ENCODE results near the gene NRG2.

GRCh38 chr5:140072812-140073211, 29.7 kb upstream of the NRG2 start:
- TF ChIP-seq CTCF (IDR thresholded peaks at IDR 0.05), result no peak
- TF ChIP-seq POLR2A (IDR thresholded peaks at IDR 0.05), result no peak

Measured in breast epithelium (tissue), 3 donors.